ENCODE results near the gene COMMD9. TPM values are rescaled to one million over a fixed set of nuclear protein-coding genes. Genes with fewer than 3 reads are reported as not detected.

The COMMD9 gene
- total RNA-seq, 1 donor from 2014 or later, result 22.6 TPM

DNA sequence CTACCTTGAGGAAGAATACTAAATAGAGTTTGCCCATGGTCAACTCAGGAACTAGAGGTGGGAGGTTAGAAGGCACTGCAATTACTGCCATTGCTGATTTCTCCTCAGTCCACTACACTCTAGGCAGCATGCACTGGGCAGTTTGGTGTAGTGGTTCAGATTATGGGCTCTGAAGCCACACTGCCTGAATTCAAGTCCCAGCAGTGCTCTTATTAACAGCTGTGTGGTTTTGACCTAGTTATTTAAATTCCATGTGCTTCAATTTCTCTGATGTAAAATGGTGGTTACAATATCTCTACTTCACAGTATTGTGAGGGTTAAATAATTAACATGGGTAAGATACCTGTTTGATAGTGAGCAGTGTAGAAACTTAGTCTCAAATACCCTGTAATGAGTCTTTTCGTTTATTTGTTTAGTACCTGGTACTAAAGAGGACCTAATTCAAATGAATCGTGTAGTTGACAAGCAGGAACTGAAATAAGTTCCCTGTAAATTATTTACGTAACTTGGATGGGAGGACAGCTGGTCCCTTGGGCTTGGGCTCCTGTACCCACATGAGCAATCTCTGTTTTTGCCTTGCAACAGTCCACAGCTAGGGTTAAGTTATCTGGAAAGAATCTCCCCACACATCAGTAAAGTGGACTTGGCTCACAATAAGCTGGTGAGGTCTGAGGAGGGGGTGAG is 24.7 kb upstream of the COMMD9 start:
- Histone ChIP-seq H3K27me3 (no peaks in the 10 kb centered on the region), H3K27ac (no peak overlapping the region), H3K36me3 (no peaks in the 10 kb centered on the region), H3K9me3 (no peaks in the 10 kb centered on the region), H3K4me3 (no peak overlapping the region), H3K4me1 (no peaks in the 10 kb centered on the region)
- no peak for TF ChIP-seq POLR2AphosphoS5 (IDR thresholded peaks at IDR 0.05; ENCODE audit: insufficient read depth in 1 of 2, low read depth in 1 of 2)
- TF ChIP-seq POLR2A (IDR thresholded peaks at IDR 0.05), result no peak
- TF ChIP-seq, protein P1, sequence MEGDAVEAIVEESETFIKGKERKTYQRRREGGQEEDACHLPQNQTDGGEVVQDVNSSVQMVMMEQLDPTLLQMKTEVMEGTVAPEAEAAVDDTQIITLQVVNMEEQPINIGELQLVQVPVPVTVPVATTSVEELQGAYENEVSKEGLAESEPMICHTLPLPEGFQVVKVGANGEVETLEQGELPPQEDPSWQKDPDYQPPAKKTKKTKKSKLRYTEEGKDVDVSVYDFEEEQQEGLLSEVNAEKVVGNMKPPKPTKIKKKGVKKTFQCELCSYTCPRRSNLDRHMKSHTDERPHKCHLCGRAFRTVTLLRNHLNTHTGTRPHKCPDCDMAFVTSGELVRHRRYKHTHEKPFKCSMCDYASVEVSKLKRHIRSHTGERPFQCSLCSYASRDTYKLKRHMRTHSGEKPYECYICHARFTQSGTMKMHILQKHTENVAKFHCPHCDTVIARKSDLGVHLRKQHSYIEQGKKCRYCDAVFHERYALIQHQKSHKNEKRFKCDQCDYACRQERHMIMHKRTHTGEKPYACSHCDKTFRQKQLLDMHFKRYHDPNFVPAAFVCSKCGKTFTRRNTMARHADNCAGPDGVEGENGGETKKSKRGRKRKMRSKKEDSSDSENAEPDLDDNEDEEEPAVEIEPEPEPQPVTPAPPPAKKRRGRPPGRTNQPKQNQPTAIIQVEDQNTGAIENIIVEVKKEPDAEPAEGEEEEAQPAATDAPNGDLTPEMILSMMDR (IDR thresholded peaks at IDR 0.05), result no peak
- intact Hi-C loops (cut with DNase I), result no loop called here
- no peak for DNase-seq (ENCODE audit: extremely low spot score in 2 of 2)

GRCh38 chr11:36312611-36313472 is 23.6 kb upstream of the COMMD9 start:
- Histone ChIP-seq H3K9me3 (no peaks in the 10 kb centered on the region), H3K4me3 (no peak overlapping the region), H3K36me3 (no peaks in the 10 kb centered on the region)

DNA sequence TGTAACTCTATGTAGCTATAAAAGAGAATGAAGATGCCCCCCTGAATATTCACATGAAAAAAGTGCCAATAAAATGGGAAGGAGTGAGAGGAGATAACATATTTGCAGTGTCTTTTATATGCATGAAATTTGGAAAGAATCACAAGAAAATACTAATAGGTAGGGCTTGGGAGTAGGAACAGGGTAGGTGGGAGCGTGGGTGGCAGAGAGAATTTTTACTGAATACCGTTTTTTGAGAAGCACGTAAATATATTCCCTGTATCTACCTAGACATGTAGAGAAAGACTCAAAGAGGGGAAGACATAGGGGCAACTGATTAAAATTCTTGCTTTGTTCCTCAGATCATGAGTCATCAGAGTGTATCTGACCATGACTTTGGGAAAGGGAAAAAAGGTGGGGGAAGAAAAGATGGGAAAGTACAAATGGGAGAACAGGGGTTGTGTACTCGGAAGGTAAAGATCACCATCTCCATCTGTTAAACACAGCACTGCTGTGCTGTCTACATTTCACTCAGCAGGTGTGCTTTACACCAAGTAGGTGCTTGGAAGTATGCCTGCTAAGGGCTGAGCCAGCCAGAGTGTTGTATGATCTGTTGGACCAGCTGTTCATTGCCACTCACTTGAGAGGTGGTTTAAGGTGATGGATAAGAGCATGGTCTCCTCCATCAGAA is 22.8 kb upstream of the COMMD9 start:
- no peak for DNase-seq (ENCODE audit: extremely low spot score in 2 of 2)
- Histone ChIP-seq H3K9me3 (no peaks in the 10 kb centered on the region), H3K27me3 (no peaks in the 10 kb centered on the region), H3K36me3 (no peaks in the 10 kb centered on the region), H3K27ac (no peak overlapping the region), H3K4me1 (no peaks in the 10 kb centered on the region), H3K4me3 (no peak overlapping the region)
- intact Hi-C loops (cut with DNase I), result no loop called here
- TF ChIP-seq, protein P1 (IDR thresholded peaks at IDR 0.05), result no peak
- TF ChIP-seq POLR2AphosphoS5 (IDR thresholded peaks at IDR 0.05; ENCODE audit: insufficient read depth in 1 of 2, low read depth in 1 of 2), result no peak
- TF ChIP-seq POLR2A (IDR thresholded peaks at IDR 0.05), result no peak

More at GRCh38 chr11:36312611-36313472, 23.6 kb upstream of the COMMD9 start:
- no peaks in the 10 kb centered on the region for H3K27me3 ChIP-seq
- intact Hi-C loops (cut with DNase I), result no loop called here
- H3K27ac ChIP-seq, result no peak overlapping the region
- no peak for DNase-seq (ENCODE audit: extremely low spot score in 2 of 2)
- H3K4me1 ChIP-seq, result no peaks in the 10 kb centered on the region
- peak in 1 of 2 donors; percentile 49 for TF ChIP-seq POLR2AphosphoS5 (IDR thresholded peaks at IDR 0.05; ENCODE audit: insufficient read depth in 1 of 2, low read depth in 1 of 2)
- TF ChIP-seq, protein P1 (IDR thresholded peaks at IDR 0.05), result no peak

DNA sequence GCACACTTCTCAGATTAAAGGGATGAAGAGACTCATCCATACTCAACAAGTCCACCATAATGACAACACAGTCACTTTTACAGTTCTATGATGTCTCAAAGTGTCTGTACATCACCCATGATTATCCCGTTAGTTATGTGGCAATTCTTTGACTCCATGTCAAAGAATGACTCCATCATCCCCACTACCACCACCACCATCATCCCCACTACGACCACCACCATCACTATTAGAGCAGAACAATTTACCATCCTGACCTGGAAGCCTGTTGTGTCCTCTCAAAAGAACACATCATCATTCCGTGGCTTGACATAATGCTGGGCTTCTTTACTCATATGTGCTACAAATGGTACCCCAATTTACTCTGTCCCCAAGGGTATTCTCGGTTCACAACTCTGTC is 20.6 kb upstream of the COMMD9 start:
- no peak overlapping the region for H3K4me3 ChIP-seq
- no peak for DNase-seq (ENCODE audit: extremely low spot score in 2 of 2)
- no peak overlapping the region for H3K27ac ChIP-seq
- TF ChIP-seq POLR2AphosphoS5 (IDR thresholded peaks at IDR 0.05; ENCODE audit: insufficient read depth in 1 of 2, low read depth in 1 of 2), result no peak
- TF ChIP-seq, protein P1 (IDR thresholded peaks at IDR 0.05), result no peak
- no peak for TF ChIP-seq POLR2A (IDR thresholded peaks at IDR 0.05)
- no peaks in the 10 kb centered on the region for H3K27me3 ChIP-seq
- H3K4me1 ChIP-seq, result no peaks in the 10 kb centered on the region
- H3K9me3 ChIP-seq, result no peaks in the 10 kb centered on the region
- intact Hi-C loops (cut with DNase I), result loop anchor here (5.0 kb wide), 1 partner anchor 168 kb away; no protein-coding TSS in a partner anchor
- H3K36me3 ChIP-seq, result no peaks in the 10 kb centered on the region
